Sciatic nerve (tissue), 2 donors: Measurements from ENCODE around the gene MUC4. TPM values are rescaled to one million over a fixed set of nuclear protein-coding genes. Genes with fewer than 3 reads are reported as not detected.

Experiments used
- ATAC-seq: fragments of 200-7000 bp; cut with Tn5 transposase; one replicate; pipeline ENCODE4 v1.9.1; 2020; ENCODE audit warnings: mild to moderate bottlenecking, moderate library complexity
- DNase-seq: peaks from one replicate; pipeline ENCODE4 v3.0.0-alpha.2; 2020; ENCODE audit warnings: low spot score
- intact Hi-C: fragments of 100-400 bp; cut with DNase I; formaldehyde crosslinking; loops from one replicate; pipeline ENCODE4 v1.14.2; 2022
- microRNA-seq: library from miRNA; unstranded; fragments of <30 nt; microRNA quantifications from one replicate; pipeline ENCODE4 v1.2.0, GENCODE V29; 2020
- total RNA-seq: library from RNA; stranded (reverse); fragmentation: NEBNext Ultra II Directional; extraction: Animal tissue kit (Norgen Biotek cat#: 25700); gene quantifications from one replicate; pipeline ENCODE4 v1.2.1, GENCODE V29; 2021
- donor health status: DM: no; HTN: no; CAD: no.
- donor health status: DM: no; HTN: no; CAD: no.

The MUC4 gene
- total RNA-seq, 1 donor from 2014 or later = 0.31 TPM

DNA sequence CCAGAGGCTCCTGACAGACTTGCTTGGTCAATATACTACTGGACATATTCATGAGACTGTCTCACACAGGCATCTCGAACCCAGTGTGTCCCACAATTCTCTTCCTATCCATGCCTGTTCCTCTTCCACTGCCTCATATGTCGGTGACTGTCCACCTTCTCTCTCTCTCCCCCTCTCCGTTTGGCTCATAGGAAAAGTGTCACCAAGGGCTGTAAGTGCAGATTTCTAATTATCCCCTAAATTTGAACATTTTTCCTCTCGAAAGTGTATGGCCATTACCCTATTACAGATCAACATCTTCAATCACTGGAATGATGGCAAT, 113.4 kb downstream of the MUC4 start:
- intact Hi-C loops = no loop called here
- ATAC-seq = peak; percentile 36
- DNase-seq = no peak

DNA sequence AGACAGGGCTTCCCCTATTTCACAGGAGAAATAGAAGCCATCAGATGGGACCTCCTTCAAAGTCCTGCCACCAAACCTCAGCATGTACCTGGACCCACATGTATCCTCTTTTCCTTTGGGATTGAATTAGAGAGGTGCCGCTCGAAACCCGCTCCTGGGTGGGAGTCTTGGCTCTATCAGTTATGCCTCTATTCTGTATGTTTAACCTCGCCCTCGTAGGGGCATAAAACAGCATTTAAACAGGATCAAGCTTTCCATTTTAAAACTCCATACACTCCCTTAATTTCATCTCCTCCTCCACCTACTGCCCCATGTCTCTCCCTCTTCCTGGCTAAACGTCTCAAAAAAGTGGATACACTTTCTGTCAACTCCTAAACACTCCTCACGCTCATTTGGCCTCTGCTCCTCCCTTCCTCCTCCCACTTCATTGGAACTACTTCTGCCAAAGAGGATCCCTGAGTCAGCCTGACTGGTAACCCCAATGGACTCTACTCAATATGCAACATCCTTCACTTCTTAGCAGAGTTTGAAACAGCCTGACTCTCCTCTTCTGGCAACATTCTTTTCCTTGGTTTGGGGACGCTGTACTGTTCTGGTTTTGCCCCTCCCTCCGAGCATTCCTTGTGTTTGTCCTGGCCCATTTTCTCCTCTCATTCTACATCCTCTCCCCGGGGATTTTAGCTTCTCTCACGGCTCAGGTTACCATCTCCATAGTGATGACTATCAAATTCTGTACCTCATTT, 114.0 kb downstream of the MUC4 start:
- DNase-seq (no peak), ATAC-seq (peak; percentile 86)

More for the DNA sequence above, 114.0 kb downstream of the MUC4 start:
- intact Hi-C loops = no loop called here

Small RNA genes within 50 kb of the gene (microRNA-seq; reads per million reads assigned to microRNA genes)
- gene MIR570 = not detected

Other genes with a start within 250 kb of the MUC4 start
- gene APOD, start 228.0 kb downstream of the MUC4 start, total RNA-seq = 6,445 TPM
- 28.7 TPM for gene MUC20, start 91.0 kb downstream of the MUC4 start, total RNA-seq
- gene TNK2, start 96.6 kb upstream of the MUC4 start, total RNA-seq = 72.0 TPM